Cerebellar nuclear complex (tissue), 1 donor: ENCODE measurements around the gene FOXRED2.
"Not testable (repeated sequence)": the region's sequence is repeated elsewhere in the genome, so short reads cannot be mapped to it uniquely, and the experiment has no call there.

Source experiments
- DNase-seq, 2 experiments: peaks; one replicate each; lab custom pipeline; 2025; lab: John Stamatoyannopoulos, UW

The FOXRED2 gene

DNA sequence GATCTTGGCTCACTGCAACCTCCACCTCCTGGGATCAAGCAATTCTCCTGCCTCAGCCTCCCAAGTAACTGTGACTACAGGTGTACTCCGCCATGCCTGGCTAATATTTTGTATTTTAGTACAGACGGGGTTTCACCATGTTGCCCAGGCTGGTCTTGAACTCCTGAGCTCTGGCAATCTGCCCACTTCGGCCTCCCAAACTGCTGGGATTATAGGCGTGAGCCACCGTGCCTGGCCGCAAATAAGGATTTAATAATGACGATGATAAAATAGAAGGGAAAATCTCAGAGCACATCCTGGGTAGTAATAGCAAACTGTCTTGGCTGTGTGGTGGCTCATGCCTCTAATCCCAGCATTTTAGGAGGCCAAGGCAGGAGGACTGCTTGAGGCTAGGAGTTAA lies 55.9 kb downstream of the FOXRED2 start:
- not testable (repeated sequence) for DNase-seq

DNA sequence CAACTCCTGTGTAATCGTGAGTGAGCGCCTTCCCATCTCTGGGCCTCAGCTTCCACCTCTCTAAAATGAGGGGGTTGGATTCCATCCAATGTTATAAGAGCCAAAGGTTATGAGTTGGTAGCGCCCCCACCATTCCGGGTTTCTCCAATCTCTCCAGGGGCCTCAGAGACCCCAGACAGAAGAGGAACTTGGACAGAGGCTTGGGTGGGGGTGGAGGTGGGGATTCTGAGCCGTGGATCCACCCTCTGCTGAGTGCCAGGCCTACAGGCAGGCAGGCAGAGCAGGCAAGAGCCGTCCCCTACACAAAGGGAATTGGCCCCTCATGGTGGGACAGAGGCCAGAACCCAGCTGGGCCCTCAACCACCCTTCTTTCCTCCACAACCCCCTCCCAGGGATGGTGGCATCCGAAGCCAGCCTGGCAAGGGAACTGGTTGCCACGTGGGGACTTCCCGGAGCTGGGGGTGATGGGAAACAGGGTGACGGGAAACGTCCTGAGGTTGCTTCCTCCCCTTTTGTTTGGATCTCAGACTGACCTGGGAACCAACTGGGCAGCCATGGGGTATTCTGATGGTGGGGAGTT lies 57.2 kb downstream of the FOXRED2 start:
- no peak for DNase-seq

DNA sequence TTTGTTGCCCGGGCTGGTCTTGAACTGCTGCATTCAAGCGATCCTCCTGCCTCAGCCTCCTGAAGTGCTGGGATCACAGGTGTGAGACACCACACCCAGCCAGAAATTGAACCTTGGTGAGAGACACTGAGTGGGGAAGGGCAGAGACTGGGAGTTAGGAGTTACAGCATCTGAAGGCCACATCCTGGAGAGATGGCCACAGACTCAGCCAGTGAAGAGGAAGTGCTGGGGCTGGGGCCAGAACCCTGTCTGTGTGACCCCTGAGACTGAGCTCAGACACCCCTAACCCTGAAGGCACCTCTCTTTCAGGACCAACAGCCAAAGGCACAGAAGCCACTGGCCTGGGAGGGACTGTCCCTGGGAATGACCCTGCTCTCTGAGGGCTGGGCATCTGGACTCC lies 59.2 kb downstream of the FOXRED2 start:
- DNase-seq, result no peak

DNA sequence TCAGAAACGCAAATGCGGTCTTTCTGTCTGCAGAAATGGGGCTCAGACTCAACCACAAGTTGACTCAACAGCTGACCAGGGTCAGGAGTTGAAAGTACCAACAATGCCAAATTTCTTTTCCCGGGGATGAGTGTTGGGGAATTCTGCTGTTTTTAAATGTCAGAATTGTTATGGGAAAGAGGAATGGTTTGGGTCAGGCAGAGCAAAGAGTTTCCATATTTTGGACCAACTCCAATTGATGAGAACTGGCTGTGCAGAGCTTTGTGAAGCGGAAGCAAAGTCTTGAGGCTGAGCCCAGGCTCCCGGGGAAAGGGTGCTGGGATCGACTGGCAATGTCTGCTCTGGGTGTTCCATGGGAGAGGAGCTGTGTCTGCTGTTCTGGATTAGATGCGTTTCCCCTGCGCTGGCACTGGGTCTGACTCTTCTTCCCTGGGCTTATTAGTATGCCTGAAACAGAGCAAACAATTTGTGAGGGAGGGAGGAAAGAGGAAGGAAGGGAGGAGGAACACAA lies 61.6 kb downstream of the FOXRED2 start:
- no peak for DNase-seq

DNA sequence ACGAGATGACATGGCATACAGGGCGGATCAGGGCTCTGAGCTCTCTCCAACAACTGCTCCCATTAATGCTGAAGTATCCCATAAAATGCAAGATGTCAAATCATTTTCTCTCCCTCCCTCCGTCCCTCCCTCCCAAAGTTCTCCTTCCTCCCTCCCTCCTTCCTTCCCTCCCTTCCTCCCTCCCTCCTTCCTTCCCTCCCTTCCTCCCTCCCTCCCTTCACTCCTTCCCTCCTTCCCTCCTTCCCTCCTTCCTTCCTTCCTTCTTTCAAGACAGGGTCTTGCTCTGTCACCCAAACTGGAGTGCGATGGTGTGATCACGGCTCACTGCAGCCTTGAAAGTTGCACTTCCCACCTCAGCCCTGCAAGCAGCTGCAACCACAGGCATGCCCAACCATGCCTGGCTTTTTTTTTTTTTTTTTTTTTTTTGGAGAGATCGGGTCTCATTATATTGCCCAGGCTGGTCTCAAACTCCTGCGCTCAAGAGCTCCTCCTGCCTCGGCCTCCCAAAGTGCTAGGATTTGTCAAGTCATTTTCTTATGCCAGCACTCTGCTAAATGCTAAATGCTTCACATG lies 63.6 kb downstream of the FOXRED2 start:
- no peak for DNase-seq

DNA sequence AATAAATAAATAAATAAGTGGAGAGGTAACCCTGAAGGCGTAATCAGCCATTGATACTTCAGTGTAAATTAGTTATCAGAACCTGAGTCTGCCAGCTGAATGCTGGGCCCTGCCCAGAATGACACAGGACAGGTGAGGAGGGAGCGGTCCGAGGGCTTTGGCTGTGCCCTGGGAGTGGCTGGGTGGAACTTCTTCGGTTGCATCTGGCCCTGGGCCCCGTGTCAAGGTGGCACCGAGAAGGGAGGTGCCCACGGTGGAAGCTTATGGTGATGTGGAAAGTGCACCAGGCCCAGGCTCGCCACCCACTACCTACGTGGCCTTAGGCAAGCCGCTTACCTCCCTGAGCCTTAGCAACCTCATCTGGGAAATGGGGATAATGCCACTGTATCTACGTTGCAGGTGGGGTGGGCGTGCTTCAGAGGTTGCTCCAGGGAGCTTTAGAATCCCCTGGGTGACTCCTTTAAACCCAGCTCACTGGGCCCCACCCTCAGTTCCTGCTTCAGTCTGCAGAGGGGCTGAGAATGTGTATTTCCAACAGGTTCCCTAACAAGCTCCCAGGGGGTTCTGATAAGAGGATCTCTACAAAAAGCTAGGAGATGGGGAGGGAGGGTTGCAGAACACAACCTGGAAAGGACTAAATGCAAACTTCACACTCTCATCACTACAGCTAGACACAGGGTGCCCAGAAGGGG lies 64.2 kb downstream of the FOXRED2 start:
- no peak for DNase-seq

DNA sequence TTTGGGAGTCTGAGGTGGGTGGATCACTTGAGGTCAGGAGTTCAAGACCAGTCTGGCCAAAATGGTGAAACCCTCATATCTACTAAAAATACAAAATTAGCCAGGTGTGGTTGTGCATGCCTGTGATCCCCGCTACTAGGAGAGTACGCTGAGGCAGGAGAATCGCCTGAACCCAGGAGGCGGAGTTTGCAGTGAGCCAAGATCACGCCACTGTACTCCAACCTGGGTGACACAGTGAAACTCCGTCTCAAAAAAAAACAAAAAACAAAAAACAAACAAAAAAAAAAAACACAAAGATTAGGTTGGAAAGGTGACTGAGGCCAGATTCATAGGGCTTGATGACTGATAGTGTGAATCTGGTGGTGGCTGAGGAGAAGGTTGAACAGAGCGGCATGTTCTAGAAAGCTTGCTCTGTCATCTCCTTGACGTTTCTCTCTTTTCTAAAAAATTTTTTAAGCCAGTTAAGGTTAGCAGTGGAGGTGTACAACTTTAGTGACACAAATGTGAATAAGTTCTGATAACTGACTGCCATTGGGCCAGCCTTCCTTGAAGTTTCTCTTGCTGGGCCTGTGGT lies 66.3 kb downstream of the FOXRED2 start:
- no peak for DNase-seq

DNA sequence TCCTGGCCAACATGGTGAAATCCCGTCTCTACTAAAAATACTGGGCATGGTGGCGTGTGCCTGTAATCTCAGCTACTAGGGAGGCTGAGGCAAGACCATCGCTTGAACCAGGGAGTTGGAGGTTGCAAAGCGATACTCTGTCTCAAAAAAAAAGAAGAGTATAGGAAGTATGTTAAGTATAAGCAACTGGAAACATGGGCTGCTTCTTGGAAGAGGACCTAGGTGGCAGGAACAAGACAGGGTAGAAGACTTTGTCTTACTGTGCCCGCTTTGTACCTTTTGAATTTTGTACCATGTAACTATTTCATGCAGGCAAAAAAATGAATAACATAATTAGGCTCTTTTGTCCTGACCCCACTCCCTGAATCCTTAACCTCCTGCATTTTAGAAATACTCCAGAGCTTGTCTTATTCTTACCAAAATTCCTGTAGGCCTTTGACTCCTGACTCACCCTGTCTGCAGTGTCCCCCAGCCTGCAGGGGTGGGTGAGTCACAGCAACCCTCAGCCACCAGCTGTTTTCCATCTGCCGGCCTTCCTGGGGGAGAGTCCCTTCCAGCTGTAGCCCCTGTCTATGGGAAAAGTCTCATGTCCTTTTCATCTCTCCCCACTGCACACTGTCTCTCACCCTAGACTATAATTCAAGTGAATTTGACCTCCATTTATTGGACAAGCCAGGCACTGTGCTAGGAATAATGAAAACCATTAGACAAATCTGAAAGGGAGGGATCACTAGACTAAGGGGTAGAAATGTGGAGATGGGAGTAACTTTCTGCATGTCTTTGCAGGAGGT lies 67.2 kb downstream of the FOXRED2 start:
- no peak for DNase-seq
